Neural cell (in vitro differentiated cells): Measurements from ENCODE around the gene SFTPA2. TPM values are rescaled to one million over a fixed set of nuclear protein-coding genes. Genes with fewer than 3 reads are reported as not detected.
"Not testable (repeated sequence)": the region's sequence is repeated elsewhere in the genome, so short reads cannot be mapped to it uniquely, and the experiment has no call there.

Experiments
- H2AFZ ChIP-seq: fragments of 200-600, 300-800 bp; sonication (generic), shearing (Covaris generic); 2 replicates; pipeline ENCODE4 v1.6.0; 2014; ENCODE audit warnings: low read depth, mild to moderate bottlenecking, antibody characterized with exemption, low read length, moderate library complexity
- H3F3A ChIP-seq: fragments of 200-600 bp; shearing (Covaris generic); 2 replicates; pipeline ENCODE4 v1.6.1; 2016; ENCODE audit warnings: mild to moderate bottlenecking, moderate library complexity, mixed read lengths, antibody characterized with exemption, low read length; ENCODE audit not compliant: insufficient read depth, poor library complexity, severe bottlenecking
- H3K27ac ChIP-seq: fragments of 200-600, 300-800 bp; sonication (generic), shearing (Covaris generic); 2 replicates; pipeline ENCODE4 v1.5.1; 2014; ENCODE audit warnings: mild to moderate bottlenecking, low read length, moderate library complexity
- H3K27me3 ChIP-seq: fragments of 300-800, 200-600 bp; sonication (generic), shearing (Covaris generic); 2 replicates; pipeline ENCODE4 v1.6.0; 2014; ENCODE audit warnings: mild to moderate bottlenecking, low read depth, low read length, moderate library complexity; ENCODE audit not compliant: insufficient read depth
- H3K36me3 ChIP-seq: fragments of 300-800, 200-600 bp; sonication (generic), shearing (Covaris generic); 2 replicates; pipeline ENCODE4 v1.5.1; 2014; ENCODE audit warnings: mild to moderate bottlenecking, antibody characterized with exemption, low read length, moderate library complexity; ENCODE audit not compliant: insufficient read depth
- H3K4me2 ChIP-seq: fragments of 300-800, 200-600 bp; sonication (generic), shearing (Covaris generic); 2 replicates; pipeline ENCODE4 v1.6.0; 2014; ENCODE audit warnings: mild to moderate bottlenecking, low read length
- H3K4me3 ChIP-seq: fragments of 300-800, 200-600 bp; sonication (generic), shearing (Covaris generic); 2 replicates; pipeline ENCODE4 v1.5.1; 2014; ENCODE audit warnings: mild to moderate bottlenecking, low read length, moderate library complexity
- H3K79me2 ChIP-seq: fragments of 200-600 bp; shearing (Covaris generic); replicated peaks from 2 replicates; pipeline ENCODE4 v1.6.0; 2014; ENCODE audit warnings: mild to moderate bottlenecking, low read length, moderate library complexity; ENCODE audit not compliant: insufficient read depth
- H3K9ac ChIP-seq: fragments of 300-800, 200-600 bp; sonication (generic), shearing (Covaris generic); 2 replicates; pipeline ENCODE4 v1.6.1; 2016; ENCODE audit warnings: mild to moderate bottlenecking, low read length, mixed read lengths
- H3K9me2 ChIP-seq: fragments of 200-600 bp; shearing (Covaris generic); 2 replicates; pipeline ENCODE4 v1.6.1; 2016; ENCODE audit warnings: mild to moderate bottlenecking, low read length, mixed read lengths; ENCODE audit not compliant: insufficient read depth
- H3K9me3 ChIP-seq: fragments of 200-600, 300-800 bp; sonication (generic), shearing (Covaris generic); 2 replicates; pipeline ENCODE4 v1.6.1; 2016; ENCODE audit warnings: mild to moderate bottlenecking, mixed run types, low read length, moderate library complexity, mixed read lengths
- H4K20me1 ChIP-seq: fragments of 200-600 bp; shearing (Covaris generic); 2 replicates; pipeline ENCODE4 v1.6.1; 2016; ENCODE audit warnings: mild to moderate bottlenecking, mixed run types; ENCODE audit not compliant: insufficient read depth
- CTCF ChIP-seq: fragments of 450-650 bp; IDR thresholded peaks from 2 replicates; pipeline ENCODE4 v1.5.1; 2014; ENCODE audit warnings: antibody characterized with exemption, mild to moderate bottlenecking, moderate library complexity; ENCODE audit not compliant: poor library complexity, severe bottlenecking
- EP300 ChIP-seq: fragments of 450-650 bp; conservative IDR thresholded peaks from 2 replicates; pipeline ENCODE4 v1.6.1; 2014; ENCODE audit warnings: antibody characterized with exemption, mild to moderate bottlenecking, moderate library complexity; ENCODE audit not compliant: poor library complexity, severe bottlenecking
- EZH2 ChIP-seq: fragments of 200-600, 300-800 bp; shearing (Covaris generic), sonication (generic); IDR thresholded peaks from 2 replicates; pipeline ENCODE4 v1.6.1; 2014; ENCODE audit warnings: antibody characterized with exemption, low read length, borderline replicate concordance, mild to moderate bottlenecking; ENCODE audit not compliant: insufficient read depth, poor library complexity, severe bottlenecking
- MXI1 ChIP-seq: fragments of 450-650 bp; conservative IDR thresholded peaks from 2 replicates; pipeline ENCODE4 v1.6.1; 2014; ENCODE audit warnings: antibody characterized with exemption, mild to moderate bottlenecking; ENCODE audit not compliant: poor library complexity, severe bottlenecking
- POLR2AphosphoS5 ChIP-seq: IDR thresholded peaks from 2 replicates; pipeline ENCODE4 v1.6.1; 2012
- RAD21 ChIP-seq: fragments of 450-650 bp; conservative IDR thresholded peaks from 2 replicates; pipeline ENCODE4 v1.6.1; 2014; ENCODE audit warnings: antibody characterized with exemption, mild to moderate bottlenecking, moderate library complexity
- REST ChIP-seq: IDR thresholded peaks from 2 replicates; pipeline ENCODE4 v1.6.1; 2012; ENCODE audit warnings: borderline replicate concordance
- SMC3 ChIP-seq: fragments of 450-650 bp; conservative IDR thresholded peaks from 2 replicates; pipeline ENCODE4 v1.6.1; 2014; ENCODE audit warnings: antibody characterized with exemption, mild to moderate bottlenecking, moderate library complexity; ENCODE audit not compliant: poor library complexity
- polyA plus RNA-seq: library from polyadenylated mRNA; depleted of rRNA; stranded (reverse); fragments of >200 nt; gene quantifications from 2 replicates; pipeline ENCODE4 v1.2.3, GENCODE V29; 2014

The SFTPA2 gene
- polyA plus RNA-seq, 1 donor from 2014 or later: 0.48 TPM

GRCh38 chr10:79559726-79560125, 481 bp downstream of the SFTPA2 start:
- H3K36me3 ChIP-seq: no peaks in the 10 kb centered on the region
- no peak overlapping the region for H3K4me3 ChIP-seq
- no peaks in the 10 kb centered on the region for H3F3A ChIP-seq
- TF ChIP-seq EZH2 (no peak), EP300 (no peak), SMC3 (no peak), POLR2AphosphoS5 (no peak), MXI1 (no peak), CTCF (no peak), REST (no peak), RAD21 (no peak)
- H3K9me2 ChIP-seq: no peaks in the 10 kb centered on the region
- H3K79me2 ChIP-seq: no peaks in the 10 kb centered on the region
- no peak overlapping the region for H3K27ac ChIP-seq
- no peak overlapping the region for H2AFZ ChIP-seq
- no peaks in the 10 kb centered on the region for H3K27me3 ChIP-seq
- no peaks in the 10 kb centered on the region for H4K20me1 ChIP-seq
- no peak overlapping the region for H3K9ac ChIP-seq
- no peak overlapping the region for H3K4me2 ChIP-seq
- no peaks in the 10 kb centered on the region for H3K9me3 ChIP-seq

- H3K9ac ChIP-seq, H3F3A ChIP-seq, H3K27ac ChIP-seq, H3K36me3 ChIP-seq, H3K79me2 ChIP-seq, H3K9me2 ChIP-seq, H3K4me3 ChIP-seq, H4K20me1 ChIP-seq, H3K9me3 ChIP-seq, H3K4me2 ChIP-seq, H2AFZ ChIP-seq, H3K27me3 ChIP-seq: not testable (repeated sequence)
Observed at GRCh38 chr10:79556961-79557360, 3.2 kb downstream of the SFTPA2 start.
